Measurements from ENCODE around the gene HNRNPA2B1.
"Not testable (repeated sequence)": the region's sequence is repeated elsewhere in the genome, so short reads cannot be mapped to it uniquely, and the experiment has no call there.

Gene HNRNPA2B1

GRCh38 chr7:26147646-26148306 is 52.8 kb downstream of the HNRNPA2B1 start:
- not testable (repeated sequence) for DNase-seq (ENCODE audit: low read depth in 1 of 2, low spot score in 1 of 2)

GRCh38 chr7:26147030-26147429 is 53.5 kb downstream of the HNRNPA2B1 start:
- no peak for DNase-seq (ENCODE audit: low read depth in 1 of 2, low spot score in 1 of 2)

- DNase-seq (ENCODE audit: low read depth in 1 of 2, low spot score in 1 of 2) = no peak
These were observed 55.3 kb downstream of the HNRNPA2B1 start for GRCh38 chr7:26145238-26145637.

- no peak for DNase-seq (ENCODE audit: low read depth in 1 of 2, low spot score in 1 of 2)
These were observed 56.1 kb downstream of the HNRNPA2B1 start for GRCh38 chr7:26144184-26145080.

- DNase-seq (ENCODE audit: low read depth in 1 of 2, low spot score in 1 of 2) = no peak
These were observed 57.1 kb downstream of the HNRNPA2B1 start for GRCh38 chr7:26143298-26144048.

GRCh38 chr7:26141077-26141476 is 59.5 kb downstream of the HNRNPA2B1 start:
- no peak for DNase-seq (ENCODE audit: low read depth in 1 of 2, low spot score in 1 of 2)

GRCh38 chr7:26140380-26140779 is 60.2 kb downstream of the HNRNPA2B1 start:
- DNase-seq (ENCODE audit: low read depth in 1 of 2, low spot score in 1 of 2) = no peak
